OCI-LY1 (cell line): ENCODE results near the gene BEAN1.

ENCODE experiments used
- H2AFZ ChIP-seq: fragments of 200-600 bp; sonication (generic), shearing (Covaris generic); 2 replicates; pipeline ENCODE4 v1.6.0; 2014; ENCODE audit warnings: antibody characterized with exemption, mild to moderate bottlenecking, low read length
- H3F3A ChIP-seq: fragments of 200-600 bp; sonication (generic), shearing (Covaris generic); 2 replicates; pipeline ENCODE4 v1.6.0; 2014; ENCODE audit warnings: mild to moderate bottlenecking, antibody characterized with exemption, low read length, moderate library complexity; ENCODE audit not compliant: insufficient read depth
- H3K27ac ChIP-seq: fragments of 200-600 bp; sonication (generic); 2 replicates; pipeline ENCODE4 v1.5.1; 2014; ENCODE audit warnings: low read length, mixed run types, mild to moderate bottlenecking, low read depth; ENCODE audit not compliant: poor library complexity, severe bottlenecking
- H3K27me3 ChIP-seq: fragments of 200-600 bp; sonication (generic); 2 replicates; pipeline ENCODE4 v1.6.0; 2014; ENCODE audit warnings: antibody characterized with exemption, mild to moderate bottlenecking, low read length, moderate library complexity; ENCODE audit not compliant: insufficient read depth
- H3K36me3 ChIP-seq: fragments of 200-600 bp; sonication (generic); 2 replicates; pipeline ENCODE4 v1.6.1; 2014; ENCODE audit warnings: mild to moderate bottlenecking, antibody characterized with exemption, low read length, moderate library complexity, mixed read lengths; ENCODE audit not compliant: insufficient read depth
- H3K4me1 ChIP-seq: fragments of 200-600 bp; sonication (generic); 2 replicates; pipeline ENCODE4 v1.5.1; 2014; ENCODE audit warnings: mild to moderate bottlenecking, low read length, moderate library complexity; ENCODE audit not compliant: insufficient read depth, severe bottlenecking
- H3K4me2 ChIP-seq: fragments of 200-600 bp; sonication (generic), shearing (Covaris generic); 2 replicates; pipeline ENCODE4 v1.6.1; 2014; ENCODE audit warnings: low read length
- H3K4me3 ChIP-seq: fragments of 200-600 bp; sonication (generic); 2 replicates; pipeline ENCODE4 v1.5.1; 2014; ENCODE audit warnings: low read length, low read depth, mild to moderate bottlenecking, mixed read lengths; ENCODE audit not compliant: poor library complexity, severe bottlenecking
- H3K79me2 ChIP-seq: fragments of 200-600 bp; shearing (Covaris generic); 2 replicates; pipeline ENCODE4 v1.6.1; 2016; ENCODE audit warnings: mixed run types, low read length, mixed read lengths; ENCODE audit not compliant: insufficient read depth
- H3K9ac ChIP-seq: fragments of 200-600 bp; sonication (generic), shearing (Covaris generic); 2 replicates; pipeline ENCODE4 v1.6.1; 2014; ENCODE audit warnings: mild to moderate bottlenecking, low read length, mixed read lengths
- H3K9me2 ChIP-seq: fragments of 200-600 bp; sonication (generic), shearing (Covaris generic); 2 replicates; pipeline ENCODE4 v1.6.1; 2014; ENCODE audit warnings: low read depth, mild to moderate bottlenecking, low read length, mixed read lengths
- H3K9me3 ChIP-seq: fragments of 200-600 bp; shearing (Covaris generic); 2 replicates; pipeline ENCODE4 v1.6.1; 2014; ENCODE audit warnings: low read length, mixed read lengths
- H4K20me1 ChIP-seq: fragments of 200-600 bp; sonication (generic), shearing (Covaris generic); 2 replicates; pipeline ENCODE4 v1.6.0; 2016; ENCODE audit warnings: mild to moderate bottlenecking, low read length; ENCODE audit not compliant: insufficient read depth
- CTCF ChIP-seq: fragments of 200-600 bp; sonication (generic), shearing (Covaris generic); IDR thresholded peaks from 2 replicates; pipeline ENCODE4 v1.5.1; 2017; ENCODE audit warnings: mild to moderate bottlenecking, antibody characterized with exemption, low read length, moderate library complexity, mixed read lengths
- EZH2 ChIP-seq: fragments of 200-600 bp; sonication (generic), shearing (Covaris generic); IDR thresholded peaks from 2 replicates; pipeline ENCODE4 v1.8.0; 2017; ENCODE audit warnings: borderline replicate concordance, mixed run types, mild to moderate bottlenecking, antibody characterized with exemption, low read length, moderate library complexity, mixed read lengths

Gene BEAN1

GRCh38 chr16:66438536-66438935, 11.4 kb downstream of the BEAN1 start:
- H3K9ac ChIP-seq: no peak overlapping the region
- no peak overlapping the region for H3K27ac ChIP-seq
- no peak overlapping the region for H3K4me3 ChIP-seq
- H3K36me3 ChIP-seq: no peaks in the 10 kb centered on the region
- no peaks in the 10 kb centered on the region for H3K79me2 ChIP-seq
- no peak overlapping the region for H2AFZ ChIP-seq
- no peaks in the 10 kb centered on the region for H3K9me3 ChIP-seq
- no peak overlapping the region for H3K4me2 ChIP-seq
- no peaks in the 10 kb centered on the region for H3K9me2 ChIP-seq
- TF ChIP-seq EZH2 (no peak), CTCF (no peak)
- no peaks in the 10 kb centered on the region; the same call in 1 of the 2 replicates for H3K27me3 ChIP-seq
- no peaks in the 10 kb centered on the region for H3F3A ChIP-seq
- no peaks in the 10 kb centered on the region for H4K20me1 ChIP-seq
- H3K4me1 ChIP-seq: no peaks in the 10 kb centered on the region

GRCh38 chr16:66439051-66439730, 12.1 kb downstream of the BEAN1 start:
- H3K4me2 ChIP-seq: no peak overlapping the region

GRCh38 chr16:66440271-66440802, 13.2 kb downstream of the BEAN1 start:
- no peaks in the 10 kb centered on the region for H3K36me3 ChIP-seq
- no peaks in the 10 kb centered on the region for H3K27me3 ChIP-seq
- H3K9me2 ChIP-seq: no peaks in the 10 kb centered on the region
- H3K4me3 ChIP-seq: no peak overlapping the region
- H4K20me1 ChIP-seq: no peaks in the 10 kb centered on the region
- H3F3A ChIP-seq: no peaks in the 10 kb centered on the region
- no peak overlapping the region for H2AFZ ChIP-seq
- TF ChIP-seq CTCF (no peak), EZH2 (no peak)
- H3K9ac ChIP-seq: no peak overlapping the region
- no peak overlapping the region for H3K4me2 ChIP-seq
- no peaks in the 10 kb centered on the region for H3K4me1 ChIP-seq
- no peaks in the 10 kb centered on the region for H3K9me3 ChIP-seq
- H3K79me2 ChIP-seq: no peaks in the 10 kb centered on the region
- H3K27ac ChIP-seq: no peak overlapping the region

More at GRCh38 chr16:66439051-66439730, 12.1 kb downstream of the BEAN1 start:
- Histone ChIP-seq H3K9me3 (no peaks in the 10 kb centered on the region), H3K36me3 (no peaks in the 10 kb centered on the region), H3F3A (no peaks in the 10 kb centered on the region), H3K4me1 (no peaks in the 10 kb centered on the region), H3K4me3 (no peak overlapping the region), H3K9me2 (no peaks in the 10 kb centered on the region), H3K9ac (no peak overlapping the region), H3K27me3 (no peaks in the 10 kb centered on the region), H2AFZ (no peak overlapping the region), H3K27ac (no peak overlapping the region), H3K79me2 (no peaks in the 10 kb centered on the region), H4K20me1 (no peaks in the 10 kb centered on the region)
- no peak for TF ChIP-seq EZH2
- TF ChIP-seq CTCF: no peak
